IPS-18c (cell line): ENCODE measurements around the gene SEC61A2.
"Not testable (repeated sequence)": the region's sequence is repeated elsewhere in the genome, so short reads cannot be mapped to it uniquely, and the experiment has no call there.

Experiments
- H3K4me3 ChIP-seq: 2 replicates; pipeline ENCODE4 v1.7.0; 2013; ENCODE audit warnings: low read depth, mild to moderate bottlenecking, low read length, moderate library complexity; ENCODE audit not compliant: insufficient read depth
- H3K9me3 ChIP-seq: one replicate; pipeline ENCODE4 v1.6.1; 2013; ENCODE audit warnings: mild to moderate bottlenecking, low read length, moderate library complexity; ENCODE audit not compliant: control insufficient read depth, insufficient read depth

Gene SEC61A2

DNA sequence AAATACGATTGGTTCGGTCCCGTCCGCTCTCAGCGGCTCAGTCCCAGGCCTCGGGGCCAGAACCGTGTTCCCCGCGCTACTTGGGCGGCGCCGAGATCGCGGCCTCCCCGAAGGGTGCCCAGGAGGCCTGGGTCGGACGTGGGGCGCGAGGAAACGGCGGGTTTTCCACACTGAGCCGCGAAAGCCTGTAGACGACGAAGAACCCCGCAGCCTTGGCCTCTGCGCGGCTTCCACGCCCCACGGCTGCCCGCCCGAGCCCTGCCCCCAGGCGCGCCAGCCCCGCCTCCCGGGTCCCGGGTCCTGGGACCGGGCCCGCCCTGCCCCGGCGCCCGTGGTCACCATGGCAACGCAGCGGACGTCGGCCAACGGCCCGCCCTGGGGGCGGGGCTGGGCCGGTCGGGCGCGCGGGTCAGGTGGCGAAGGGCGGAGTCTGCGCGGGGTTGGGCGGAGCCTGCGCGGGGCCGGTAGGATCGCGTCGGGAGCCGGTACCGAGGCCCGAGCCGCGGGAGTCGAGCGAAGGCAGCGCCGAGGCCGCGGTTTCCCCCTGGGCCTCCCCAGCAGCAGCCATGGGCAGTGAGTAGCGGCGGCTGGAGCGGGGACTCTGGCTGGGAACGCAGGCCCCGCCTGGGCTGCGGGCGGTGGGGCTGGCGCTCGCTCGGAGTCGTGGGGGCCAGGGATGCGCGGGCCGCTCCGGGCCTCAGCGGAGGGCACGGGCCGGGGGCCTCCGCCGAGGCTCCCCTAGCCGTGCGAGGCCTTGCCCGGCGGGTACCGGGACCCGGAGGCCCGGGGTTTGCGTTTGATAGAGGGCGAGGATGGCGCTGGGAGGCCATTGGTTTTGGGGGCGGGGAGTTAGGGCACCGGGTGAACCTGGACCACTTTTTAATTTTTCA, at the start of gene SEC61A2:
SEC61A2 (plus strand) TSS at position 456 of the 890 bp plus-strand sequence; CDS start at position 567, 111 bp downstream.
- H3K4me3 ChIP-seq: peak within 1 kb of the TSS; percentile 96
- no peaks in the 10 kb centered on the region for H3K9me3 ChIP-seq

DNA sequence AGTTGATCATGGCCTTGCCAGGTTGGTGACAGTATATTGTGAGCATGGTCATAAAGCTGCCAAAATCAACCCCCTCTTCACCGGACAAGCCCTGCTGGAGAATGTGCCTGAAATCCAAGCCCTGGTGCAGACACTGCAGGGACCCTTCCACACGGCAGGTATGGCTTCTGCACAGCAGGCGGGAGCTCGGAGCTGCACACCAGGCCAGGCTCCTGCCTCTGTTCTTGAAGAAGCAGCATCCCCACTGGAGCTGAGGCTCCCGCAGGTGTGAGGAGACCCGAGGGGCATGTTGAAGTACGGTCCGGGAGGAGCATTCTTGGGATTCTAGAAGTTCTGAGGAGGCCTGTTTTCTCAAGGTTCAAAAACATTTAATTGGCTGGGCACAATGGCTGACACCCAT, 48.0 kb upstream of the SEC61A2 start:
- no peak overlapping the region for H3K4me3 ChIP-seq

DNA sequence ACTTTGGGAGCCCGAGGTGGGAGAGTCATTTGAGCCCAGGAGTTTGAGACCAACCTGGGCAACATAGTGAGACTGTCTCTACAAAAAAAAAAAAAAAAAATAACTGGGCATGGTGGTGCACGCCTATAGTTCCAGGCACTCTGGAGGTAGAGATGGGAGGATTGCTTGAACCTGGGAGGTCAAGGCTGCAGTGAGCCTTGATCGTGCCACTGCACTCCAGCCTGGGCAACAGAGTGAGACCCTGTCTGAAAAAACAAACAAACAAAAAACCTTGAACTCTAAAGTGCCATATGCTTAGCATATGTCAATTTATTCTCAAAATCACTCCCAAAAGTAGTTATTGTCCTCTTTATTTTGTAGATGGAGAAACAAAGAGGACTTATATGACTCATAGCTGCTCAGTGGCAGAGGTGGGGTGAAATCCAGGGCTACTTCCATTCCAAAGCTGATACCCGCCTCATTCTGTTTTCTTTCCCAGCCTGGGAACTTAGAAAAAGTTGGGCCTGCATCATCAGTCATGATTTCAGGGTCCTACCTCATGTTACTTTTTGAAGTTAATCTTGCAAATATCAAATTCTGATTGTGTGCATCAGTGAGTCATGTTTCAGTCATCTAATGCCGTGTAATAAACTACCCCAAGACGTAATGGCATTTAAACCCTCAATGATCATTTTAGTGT, 47.5 kb upstream of the SEC61A2 start:
- Histone ChIP-seq H3K4me3 (no peak overlapping the region), H3K9me3 (no peaks in the 10 kb centered on the region)

More for the DNA sequence above, 48.0 kb upstream of the SEC61A2 start:
- H3K9me3 ChIP-seq: no peaks in the 10 kb centered on the region

DNA sequence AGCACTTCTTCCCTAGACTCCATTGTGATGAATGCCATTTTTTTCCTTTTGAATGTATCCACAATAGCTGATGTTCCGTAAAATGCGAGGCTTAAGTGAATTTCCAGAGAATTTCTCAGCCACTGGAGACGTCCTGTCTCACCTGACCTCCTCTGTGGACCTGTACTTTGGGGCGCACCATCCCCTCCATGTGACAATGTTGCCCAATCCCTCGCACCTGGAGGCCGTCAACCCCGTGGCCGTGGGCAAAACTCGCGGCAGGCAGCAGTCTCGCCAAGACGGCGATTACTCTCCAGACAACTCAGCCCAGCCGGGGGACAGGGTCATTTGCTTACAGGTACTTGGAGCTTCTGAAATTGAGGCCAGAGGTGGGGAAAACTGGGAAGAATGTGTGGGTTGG, 40.6 kb upstream of the SEC61A2 start:
- Histone ChIP-seq H3K9me3 (no peaks in the 10 kb centered on the region), H3K4me3 (no peak overlapping the region)

DNA sequence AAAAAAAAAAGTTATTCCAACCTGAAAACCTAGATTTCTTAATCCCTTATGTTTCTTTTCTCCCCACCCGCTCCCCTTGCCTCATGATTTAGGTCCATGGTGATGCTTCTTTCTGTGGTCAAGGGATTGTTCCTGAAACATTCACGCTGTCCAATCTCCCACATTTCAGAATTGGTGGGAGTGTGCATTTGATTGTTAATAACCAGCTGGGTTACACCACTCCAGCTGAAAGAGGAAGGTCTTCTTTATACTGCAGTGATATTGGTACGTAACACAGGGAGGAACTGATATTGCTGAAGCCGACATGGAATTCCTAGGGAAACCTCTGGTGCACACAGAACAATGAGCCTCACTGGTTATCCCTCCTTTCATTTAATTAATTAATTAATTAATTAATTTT, 38.1 kb upstream of the SEC61A2 start:
- H3K9me3 ChIP-seq: no peaks in the 10 kb centered on the region
- no peak overlapping the region for H3K4me3 ChIP-seq

DNA sequence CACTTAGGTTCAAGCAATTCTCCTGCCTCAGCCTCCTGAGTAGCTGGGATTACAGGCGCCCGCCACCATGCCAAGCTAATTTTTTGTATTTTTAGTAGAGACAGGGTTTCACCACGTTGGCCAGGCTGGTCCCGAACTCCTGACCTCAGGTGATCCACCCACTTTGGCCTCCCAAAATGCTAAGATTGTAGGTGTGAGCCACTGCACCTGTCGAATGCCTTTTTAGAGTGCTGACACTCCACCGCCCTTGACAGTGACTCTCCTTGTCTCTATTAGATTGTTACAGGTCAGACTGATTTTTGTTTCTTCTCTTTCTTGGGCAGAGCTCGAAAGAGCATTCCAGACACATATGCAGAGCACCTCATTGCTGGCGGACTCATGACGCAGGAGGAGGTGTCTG, 32.1 kb upstream of the SEC61A2 start:
- H3K9me3 ChIP-seq, H3K4me3 ChIP-seq: not testable (repeated sequence)

DNA sequence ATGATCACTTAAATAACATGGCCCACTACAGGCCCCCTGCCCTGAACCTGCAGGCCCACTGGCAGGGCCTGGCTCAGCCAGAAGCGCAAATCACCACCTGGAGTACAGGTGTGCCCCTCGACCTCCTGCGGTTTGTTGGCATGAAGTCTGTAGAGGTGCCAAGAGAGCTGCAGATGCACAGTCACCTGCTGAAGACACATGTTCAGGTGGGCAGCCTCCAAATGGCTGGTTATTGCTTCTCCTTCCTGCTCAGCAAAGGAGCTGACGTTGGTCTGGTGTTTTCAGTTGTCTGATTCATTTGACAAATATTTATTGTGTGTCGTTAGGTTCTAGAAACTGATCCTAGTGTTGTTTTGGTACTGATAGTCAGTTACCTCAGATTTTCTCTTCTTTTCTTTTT, 31.7 kb upstream of the SEC61A2 start:
- H3K9me3 ChIP-seq: peaks cover 2% of the 10 kb centered on the region
- no peak overlapping the region for H3K4me3 ChIP-seq

DNA sequence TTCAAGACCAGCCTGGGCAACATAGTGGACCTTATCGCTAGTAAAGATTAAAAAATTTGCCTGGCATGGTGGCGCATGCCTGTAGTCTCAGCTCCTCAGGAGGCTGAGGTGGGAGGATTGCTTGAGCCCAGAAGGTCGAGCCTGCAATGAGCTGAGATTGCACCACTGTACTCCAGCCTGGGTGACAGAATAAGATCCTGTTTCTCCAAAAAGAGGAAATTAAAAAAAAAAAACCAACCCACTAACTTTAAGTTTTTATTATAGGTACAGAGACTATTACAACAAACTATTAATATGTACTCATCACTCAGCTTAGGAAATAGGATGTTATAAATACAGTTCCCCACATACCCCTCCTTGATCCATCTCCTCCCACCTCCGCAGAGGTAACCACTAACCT, 30.5 kb upstream of the SEC61A2 start:
- Histone ChIP-seq H3K4me3 (no peak overlapping the region), H3K9me3 (peaks cover 3% of the 10 kb centered on the region)

DNA sequence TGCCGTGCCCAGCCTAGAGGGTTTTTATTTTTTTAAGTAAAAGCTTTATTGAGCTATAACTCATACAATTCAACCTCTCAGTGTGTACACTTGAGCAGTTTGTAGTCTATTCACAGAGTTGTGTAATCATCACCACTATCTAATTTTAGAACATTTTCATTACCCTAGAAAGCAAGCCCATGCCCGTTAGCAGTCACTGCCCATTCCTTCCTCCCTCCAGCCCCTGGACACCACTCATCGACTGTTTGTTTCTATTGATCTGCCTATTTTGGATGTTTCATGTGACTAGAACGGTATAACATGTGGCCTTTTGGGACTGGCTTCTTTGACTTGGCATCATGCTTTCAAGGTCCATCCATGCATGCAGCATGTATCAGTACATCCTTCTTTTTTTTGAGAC, 25.7 kb upstream of the SEC61A2 start:
- H3K4me3 ChIP-seq: no peak overlapping the region
- H3K9me3 ChIP-seq: peaks cover 4% of the 10 kb centered on the region

DNA sequence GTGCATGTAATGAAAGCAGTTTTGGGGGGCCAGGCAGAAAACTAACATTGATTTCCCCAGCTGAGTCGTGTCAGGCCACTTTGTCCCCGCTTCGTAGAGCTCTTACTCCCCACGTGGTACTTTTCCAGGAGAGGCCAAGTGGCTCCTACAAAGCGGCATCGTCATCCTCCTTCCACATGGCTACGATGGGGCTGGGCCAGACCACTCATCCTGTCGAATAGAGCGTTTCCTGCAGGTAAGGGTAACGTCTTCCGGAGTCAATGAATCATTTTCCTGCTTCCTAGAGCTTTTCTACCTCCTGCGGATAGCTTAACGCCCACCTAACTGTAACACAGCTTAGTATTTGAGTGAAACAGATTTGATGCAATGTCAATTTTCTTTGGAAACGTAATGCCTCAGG, 21.7 kb upstream of the SEC61A2 start:
- Histone ChIP-seq H3K9me3 (peaks cover 4% of the 10 kb centered on the region), H3K4me3 (no peak overlapping the region)

DNA sequence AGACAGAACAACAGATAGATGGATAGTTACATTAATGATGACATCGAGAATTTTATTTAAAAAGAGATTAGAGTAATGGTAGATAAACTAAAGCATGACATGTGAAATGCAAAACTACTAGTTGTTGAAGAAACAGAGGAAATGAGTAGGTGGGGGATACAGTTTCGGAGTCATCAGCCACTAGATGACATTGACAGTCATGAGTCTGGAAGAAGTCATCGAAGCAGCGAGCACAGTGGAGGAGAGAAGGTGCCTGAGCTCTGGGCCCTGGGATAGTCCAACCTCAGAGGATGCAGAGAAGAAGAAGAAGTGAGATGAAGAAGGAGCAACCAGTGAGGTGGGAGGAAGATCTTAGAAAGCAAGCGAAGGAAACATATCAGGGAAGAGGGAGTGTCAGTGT, 20.2 kb upstream of the SEC61A2 start:
- no peak overlapping the region for H3K4me3 ChIP-seq
- H3K9me3 ChIP-seq: peaks cover 2% of the 10 kb centered on the region

DNA sequence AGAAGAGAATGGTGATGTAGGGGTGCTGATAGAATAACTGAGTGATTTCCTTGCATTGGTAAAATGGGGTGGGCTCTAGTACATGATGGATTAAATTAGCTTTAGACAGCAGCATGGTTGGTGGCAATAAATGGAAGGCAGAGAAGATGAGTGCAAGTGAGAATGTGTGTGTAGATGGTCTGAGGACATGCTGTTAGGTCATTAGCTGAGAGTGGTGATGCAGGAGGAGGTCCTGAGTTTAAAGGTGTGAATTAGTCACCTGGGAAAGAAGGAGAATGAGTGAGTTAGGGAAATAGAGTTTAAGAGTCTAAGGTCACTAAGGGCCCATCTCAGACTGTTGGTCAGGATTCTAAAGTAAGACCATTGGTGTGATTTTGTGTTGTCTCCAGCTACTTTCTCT, 17.9 kb upstream of the SEC61A2 start:
- peaks cover 2% of the 10 kb centered on the region for H3K9me3 ChIP-seq
- no peak overlapping the region for H3K4me3 ChIP-seq

DNA sequence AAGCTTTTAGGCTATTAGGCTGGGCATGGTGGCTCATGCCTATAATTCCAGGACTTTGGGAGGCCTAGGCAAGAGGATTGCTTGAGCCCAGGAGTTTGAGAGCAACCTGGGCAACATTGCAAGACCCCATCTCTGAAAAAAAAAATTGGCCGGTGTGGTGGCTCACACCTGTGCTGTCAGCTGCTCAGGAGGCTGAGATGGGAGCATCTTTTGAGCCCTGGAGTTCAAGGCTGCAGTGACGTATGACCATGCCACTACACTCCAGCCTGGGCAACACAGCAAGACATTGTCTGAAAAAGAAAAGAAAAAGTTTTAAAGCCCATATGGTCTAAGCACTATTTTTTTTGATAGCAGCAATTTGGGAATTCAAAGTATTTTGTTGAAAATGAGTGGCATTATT, 15.8 kb upstream of the SEC61A2 start:
- no peaks in the 10 kb centered on the region for H3K9me3 ChIP-seq
- no peak overlapping the region for H3K4me3 ChIP-seq

DNA sequence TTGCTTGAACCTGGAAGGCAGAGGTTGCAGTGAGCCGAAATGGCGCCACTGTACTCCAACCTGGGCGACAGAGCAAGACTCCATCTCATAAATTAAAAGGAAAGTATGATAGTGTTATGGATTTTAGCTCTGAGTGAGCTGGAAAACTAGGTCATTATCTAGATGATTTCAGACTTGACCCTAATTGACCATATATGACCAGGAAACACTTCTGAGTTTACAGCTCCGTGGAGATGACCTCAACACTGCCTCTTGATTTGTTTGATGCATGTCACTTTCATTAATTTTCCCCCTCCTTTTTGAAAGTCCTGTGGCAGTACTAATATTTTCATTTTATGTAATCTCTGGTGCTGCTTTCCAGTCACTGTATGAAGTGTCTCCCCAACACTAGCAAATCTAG, 7.8 kb upstream of the SEC61A2 start:
- Histone ChIP-seq H3K9me3 (no peaks in the 10 kb centered on the region), H3K4me3 (no peak overlapping the region)

DNA sequence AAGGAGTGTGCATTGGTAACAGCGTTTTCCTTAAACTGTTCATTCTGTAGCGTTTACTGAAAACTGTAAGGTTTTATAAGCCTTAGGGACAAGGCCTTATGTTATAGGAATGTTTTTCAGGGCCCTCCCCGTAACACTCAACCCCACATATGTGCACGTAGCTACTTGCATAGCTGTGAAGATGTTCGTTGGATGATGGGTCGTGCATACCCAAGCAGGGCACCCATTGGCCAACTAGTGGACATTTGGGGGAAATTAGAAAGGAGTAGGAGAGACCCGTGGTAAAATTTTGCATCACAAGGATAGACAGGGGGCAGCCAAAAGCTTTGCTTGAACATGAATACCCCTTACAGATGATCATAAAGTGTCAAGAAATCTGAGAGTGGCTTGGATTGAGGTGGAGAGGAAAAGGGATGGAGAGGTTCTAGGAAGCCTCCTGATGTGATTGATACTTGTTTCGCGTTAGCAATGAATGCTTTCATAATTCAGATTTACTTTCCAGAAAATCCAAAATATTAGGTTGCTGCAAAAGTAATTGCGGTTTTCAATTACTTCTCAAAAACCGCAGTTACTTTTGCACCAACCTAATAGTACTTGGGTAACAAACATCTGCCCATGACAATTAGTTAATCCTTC, 878 bp downstream of the SEC61A2 start:
- no peaks in the 10 kb centered on the region for H3K9me3 ChIP-seq
- H3K4me3 ChIP-seq: peak overlapping the region; percentile 96

DNA sequence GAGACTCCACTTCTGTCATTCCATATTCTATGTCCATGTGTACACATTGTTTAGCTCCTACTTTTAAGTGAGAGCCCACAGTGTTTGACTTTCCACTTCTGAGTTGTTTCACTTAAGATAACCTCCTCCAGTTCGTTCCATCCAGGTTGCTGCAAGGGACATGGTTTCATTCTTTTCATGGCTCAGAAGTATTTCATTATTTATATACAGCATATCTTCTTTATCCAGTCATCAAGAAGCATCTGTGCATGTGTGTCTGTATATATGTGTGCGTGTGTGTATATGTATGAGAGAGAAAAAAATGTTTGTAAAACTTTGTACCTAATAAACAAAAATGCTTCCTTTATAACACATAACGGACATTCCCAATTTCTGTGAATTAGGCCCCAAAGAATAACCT, 6.2 kb downstream of the SEC61A2 start:
- no peak overlapping the region for H3K4me3 ChIP-seq
- no peaks in the 10 kb centered on the region for H3K9me3 ChIP-seq

DNA sequence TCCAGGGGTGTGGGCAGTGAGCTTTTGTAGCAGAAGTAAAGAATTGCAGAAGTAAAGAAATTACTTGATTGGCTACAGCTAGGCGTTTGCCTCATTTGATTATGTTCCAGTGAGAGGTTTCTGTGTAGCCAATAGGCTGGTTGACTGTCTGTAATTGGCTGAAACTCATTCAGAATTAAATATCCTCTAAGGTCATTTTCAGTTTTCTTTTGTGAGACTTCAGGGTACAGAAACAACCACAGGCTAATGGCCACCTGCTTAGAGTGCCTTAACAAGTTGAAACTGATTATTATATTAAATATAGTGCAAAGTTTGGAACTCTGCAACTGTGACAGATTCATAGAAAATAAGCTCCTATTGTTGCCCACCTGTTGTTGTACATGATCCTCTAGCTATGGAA, 10.6 kb downstream of the SEC61A2 start:
- Histone ChIP-seq H3K9me3 (no peaks in the 10 kb centered on the region), H3K4me3 (no peak overlapping the region)

DNA sequence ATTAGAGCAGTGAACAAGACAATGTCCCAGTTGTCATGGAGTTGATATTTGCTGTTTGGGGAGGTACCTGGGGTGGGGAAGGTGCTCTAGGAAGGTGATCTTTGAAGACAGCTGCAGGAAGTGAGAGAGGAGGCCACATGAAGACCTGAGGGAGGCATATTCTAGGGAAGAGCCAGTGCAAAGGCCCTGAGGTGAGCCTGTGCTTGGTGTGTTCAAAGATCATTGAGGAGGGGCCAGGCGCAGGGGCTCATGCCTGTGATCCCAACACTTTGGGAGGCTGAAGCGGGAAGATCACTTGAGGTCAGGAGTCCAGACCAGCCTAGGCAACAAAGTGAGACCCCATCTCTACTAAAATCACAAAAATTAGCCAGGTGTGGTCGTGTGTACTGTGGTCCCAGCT, 15.1 kb downstream of the SEC61A2 start:
- H3K9me3 ChIP-seq: no peaks in the 10 kb centered on the region
- no peak overlapping the region for H3K4me3 ChIP-seq
